HepG2 (cell line): ENCODE data around the gene NEGR1. TPM values are rescaled to one million over a fixed set of nuclear protein-coding genes. Genes with fewer than 3 reads are reported as not detected.

Experiments
- ATAC-seq: fragments of 200-7000 bp; cut with Tn5 transposase; 3 replicates; pipeline ENCODE4 v1.9.1; 2020; ENCODE audit warnings: mild to moderate bottlenecking, moderate library complexity
- BruUV-seq: library from RNA; stranded (reverse); fragments of 400-500 nt; replicated peaks from 2 replicates; lab custom pipeline; 2021; lab: Mats Ljungman, UMichigan
- CTCF ChIA-PET: fragments of 300-600 bp; formaldehyde crosslinking; extraction: SDS; loops from one replicate; lab custom pipeline; 2021; ENCODE audit warnings: low total read pairs, inconsistent platforms, low intra/inter-chr PET ratio; lab: Yijun Ruan, JAX
- POLR2A ChIA-PET: fragments of 350-600 bp; sonication (Branson Sonifier 250); formaldehyde crosslinking; loops from one replicate; lab custom pipeline; 2020; ENCODE audit warnings: antibody characterized with exemption, inconsistent platforms; lab: Yijun Ruan, JAX
- DNase-seq: peaks from one replicate; pipeline ENCODE4 v3.0.0-alpha.2; 2015; ENCODE audit warnings: low spot score
- FAIRE-seq: peaks from 3 replicates; lab custom pipeline; 2011; peaks lifted over from hg19 to GRCh38; lab: Jason Lieb, UNC
- H2AFZ ChIP-seq: one replicate; pipeline ENCODE4 v1.6.1; 2011; ENCODE audit warnings: low read length, inconsistent platforms
- H3K27ac ChIP-seq: fragments of 300-600 bp; 3 replicates; pipeline ENCODE4 v1.8.0; 2011; ENCODE audit warnings: mixed run types, mild to moderate bottlenecking, mixed read lengths, low read length, inconsistent platforms; ENCODE audit not compliant: insufficient read depth; ENCODE audit errors: extremely low read length
- H3K27me3 ChIP-seq, 2 experiments: fragments of 200-600 bp in 1 of 2; 2 replicates in 1 of 2; 3 replicates in 1 of 2; pipeline versions ENCODE4 v1.6.0 to v1.8.0; 2011; ENCODE audit warnings: low read length in 2 of 2, mild to moderate bottlenecking in 2 of 2, moderate library complexity in 2 of 2, inconsistent platforms in 1 of 2; ENCODE audit not compliant: insufficient read depth in 2 of 2, control insufficient read depth in 1 of 2
- H3K36me3 ChIP-seq, 2 experiments: fragments of 200-600 bp in 1 of 2; replicated peaks in 1 of 2; 2 replicates in 1 of 2; 3 replicates in 1 of 2; pipeline versions ENCODE4 v1.5.1 to v1.8.0; 2011; ENCODE audit warnings: low read length in 2 of 2, inconsistent platforms in 1 of 2; ENCODE audit not compliant: insufficient read depth in 2 of 2, control insufficient read depth in 1 of 2
- H3K4me1 ChIP-seq: 2 replicates; pipeline ENCODE4 v1.5.1; 2012; ENCODE audit warnings: low read length, inconsistent platforms; ENCODE audit not compliant: insufficient read depth
- H3K4me2 ChIP-seq: 2 replicates; pipeline ENCODE4 v1.6.0; 2011; ENCODE audit warnings: low read depth, low read length, inconsistent platforms
- H3K4me3 ChIP-seq, 3 experiments: fragments of 200-600 bp in 1 of 3; sonication (generic), shearing (Covaris generic) in 1 of 3; replicated peaks in 1 of 3; 2 replicates each; pipeline ENCODE4 v1.5.1; 2011 to 2016; ENCODE audit warnings: low read length in 3 of 3, inconsistent platforms in 2 of 3, low read depth in 2 of 3, mild to moderate bottlenecking in 2 of 3, control low read depth in 1 of 3, mixed read lengths in 1 of 3; ENCODE audit not compliant: insufficient read depth in 1 of 3
- H3K79me2 ChIP-seq: one replicate; pipeline ENCODE4 v1.6.1; 2011; ENCODE audit warnings: low read length, inconsistent platforms; ENCODE audit not compliant: insufficient read depth
- H3K9ac ChIP-seq: 2 replicates; pipeline ENCODE4 v1.6.0; 2011; ENCODE audit warnings: mild to moderate bottlenecking, low read depth, low read length, inconsistent platforms; ENCODE audit not compliant: insufficient read depth
- H3K9me3 ChIP-seq: 2 replicates; pipeline ENCODE4 v1.5.1; 2012; ENCODE audit warnings: mild to moderate bottlenecking, low read length
- H4K20me1 ChIP-seq: 2 replicates; pipeline ENCODE4 v1.6.0; 2011; ENCODE audit warnings: inconsistent platforms, mild to moderate bottlenecking, low read length, moderate library complexity; ENCODE audit not compliant: insufficient read depth
- KLF11 ChIP-seq: IDR thresholded peaks from 2 replicates; pipeline ENCODE4 v1.6.1; 2016; ENCODE audit warnings: missing compliant biosample characterization
- KLF16 ChIP-seq, 2 experiments: sonication (generic) in 1 of 2; formaldehyde crosslinking in 1 of 2; IDR thresholded peaks; 2 replicates each; pipeline versions ENCODE4 v1.6.1 to v1.8.0; 2016 to 2023; ENCODE audit warnings: missing genetic modification reagents in 2 of 2, missing compliant biosample characterization in 1 of 2
- KLF6 ChIP-seq: IDR thresholded peaks from 2 replicates; pipeline ENCODE4 v1.8.0; 2016; ENCODE audit warnings: missing biosample characterization, missing genetic modification reagents
- MED8 ChIP-seq: sonication (generic); formaldehyde crosslinking; IDR thresholded peaks from 2 replicates; pipeline ENCODE4 v1.8.1; 2023; ENCODE audit warnings: mild to moderate bottlenecking, missing genetic modification reagents; ENCODE audit not compliant: insufficient replicate concordance
- NFIB ChIP-seq: sonication (generic); formaldehyde crosslinking; IDR thresholded peaks from 2 replicates; pipeline ENCODE4 v1.9.0; 2021; ENCODE audit warnings: missing genetic modification reagents, mild to moderate bottlenecking, borderline replicate concordance
- PHF20 ChIP-seq: sonication (generic); formaldehyde crosslinking; IDR thresholded peaks from 2 replicates; pipeline ENCODE4 v1.5.0; 2020; ENCODE audit warnings: mild to moderate bottlenecking, missing genetic modification reagents
- POGZ ChIP-seq: sonication (generic); formaldehyde crosslinking; IDR thresholded peaks from 2 replicates; pipeline ENCODE4 v1.4.0; 2020; ENCODE audit warnings: mild to moderate bottlenecking, missing genetic modification reagents
- RAD21 ChIP-seq: fragments of 450-650 bp; formaldehyde crosslinking; IDR thresholded peaks from 2 replicates; pipeline ENCODE4 v1.5.0; 2020; ENCODE audit warnings: mild to moderate bottlenecking
- SIN3B ChIP-seq: fragments of 150-350 bp; IDR thresholded peaks from 2 replicates; pipeline ENCODE4 v1.6.1; 2014; ENCODE audit warnings: low read length
- SRSF9 ChIP-seq: fragments of 200-400 bp; formaldehyde crosslinking; IDR thresholded peaks from 2 replicates; pipeline ENCODE4 v1.6.1; 2018; ENCODE audit warnings: borderline replicate concordance, mild to moderate bottlenecking, low read depth, low read length; ENCODE audit not compliant: insufficient read depth, poor library complexity, severe bottlenecking
- TRIM24 ChIP-seq: sonication (generic); formaldehyde crosslinking; IDR thresholded peaks from 2 replicates; pipeline ENCODE4 v1.8.0; 2022; ENCODE audit warnings: mild to moderate bottlenecking, missing genetic modification reagents
- ZNF274 ChIP-seq: sonication (generic); formaldehyde crosslinking; IDR thresholded peaks from 2 replicates; pipeline ENCODE4 v1.5.1; 2020; ENCODE audit warnings: mild to moderate bottlenecking, missing genetic modification reagents
- ZNF879 ChIP-seq: sonication (generic); formaldehyde crosslinking; IDR thresholded peaks from 2 replicates; pipeline ENCODE4 v1.8.1; 2023; ENCODE audit warnings: missing genetic modification reagents
- WGBS: methylation state at CpG from one replicate; pipeline ENCODE4 v1.1.6; 2017; ENCODE audit warnings: low lambda C conversion rate; 5-methylcytosine and 5-hydroxymethylcytosine counted together
- in situ Hi-C: cut with HindIII; loops from 2 replicates; pipeline ENCODE4 v1.10.0; 2017; ENCODE audit warnings: low pct_unique_long_range_greater_than_20kb; ENCODE audit not compliant: extremely low pct_ligation_motif_present
- intact Hi-C: fragments of 100-400 bp; cut with micrococcal nuclease; formaldehyde crosslinking; loops from one replicate; pipeline ENCODE4 v1.10.0; 2022; ENCODE audit not compliant: unreplicated experiment
- polyA plus RNA-seq, 8 experiments: library from polyadenylated mRNA; depleted of rRNA in 3 of 8; stranded (reverse) in 7 of 8; unstranded in 1 of 8; fragments of >200 nt; fragmentation: Illumina TruSeq in 4 of 8; extraction: Trizol in 4 of 8; gene quantifications; 2 replicates each; pipeline versions ENCODE4 v1.2.1 to v1.2.3, GENCODE V29; 2011 to 2016; ENCODE audit warnings: low read depth in 4 of 8, missing spikeins in 1 of 8, mixed read lengths in 1 of 8; ENCODE audit not compliant: insufficient read depth in 1 of 8
- total RNA-seq, 5 experiments: library from RNA; depleted of rRNA; stranded (reverse); fragments of >200 nt; fragmentation: Illumina TruSeq; extraction: Trizol; gene quantifications; 2 replicates each; pipeline ENCODE4 v1.2.3, GENCODE V29; 2016; ENCODE audit warnings: low read depth in 1 of 5
- TF ChIP-seq, protein P1 (sequence below), 2 experiments: sonication (generic) in 1 of 2; formaldehyde crosslinking in 1 of 2; IDR thresholded peaks; 2 replicates each; pipeline versions ENCODE4 v1.5.1 to v1.6.1; 2011 to 2020; ENCODE audit warnings: borderline replicate concordance in 1 of 2, low read depth in 1 of 2, low read length in 1 of 2, mild to moderate bottlenecking in 1 of 2, missing genetic modification reagents in 1 of 2, moderate library complexity in 1 of 2
- TF ChIP-seq, protein P2 (sequence below): sonication (generic); formaldehyde crosslinking; conservative IDR thresholded peaks from 2 replicates; pipeline ENCODE4 v1.4.0; 2020; ENCODE audit warnings: missing genetic modification reagents

Gene NEGR1
- total and polyA plus RNA-seq, 2 of the 13 experiments (the other 11 are each of a cell fraction or from before 2014, with no cell fraction given) = not detected

DNA sequence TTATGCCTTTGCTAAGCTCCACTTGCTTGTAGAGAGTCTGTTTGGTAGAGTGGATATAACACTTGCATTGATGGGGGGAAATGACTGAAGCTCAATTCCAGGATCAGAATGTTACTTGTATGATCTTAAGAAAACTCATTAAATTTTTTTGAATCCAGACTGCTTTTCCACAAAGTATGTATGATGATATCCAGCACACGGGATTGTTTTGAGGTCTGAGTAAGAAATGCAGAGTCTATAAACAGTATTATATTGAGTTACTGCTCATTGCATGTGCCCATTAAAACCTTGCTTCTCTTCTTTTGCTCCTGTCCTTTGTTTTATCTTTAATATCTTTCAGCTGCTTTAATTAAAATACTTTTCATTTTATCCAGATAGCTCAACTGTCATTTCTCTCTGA, 631.1 kb downstream of the NEGR1 start:
- no peak for TF ChIP-seq POGZ
- no peak for TF ChIP-seq SRSF9
- no peak for TF ChIP-seq ZNF274 (CRISPR knock-in tag)
- TF ChIP-seq, protein P1, sequence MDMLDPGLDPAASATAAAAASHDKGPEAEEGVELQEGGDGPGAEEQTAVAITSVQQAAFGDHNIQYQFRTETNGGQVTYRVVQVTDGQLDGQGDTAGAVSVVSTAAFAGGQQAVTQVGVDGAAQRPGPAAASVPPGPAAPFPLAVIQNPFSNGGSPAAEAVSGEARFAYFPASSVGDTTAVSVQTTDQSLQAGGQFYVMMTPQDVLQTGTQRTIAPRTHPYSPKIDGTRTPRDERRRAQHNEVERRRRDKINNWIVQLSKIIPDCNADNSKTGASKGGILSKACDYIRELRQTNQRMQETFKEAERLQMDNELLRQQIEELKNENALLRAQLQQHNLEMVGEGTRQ (IDR thresholded peaks at IDR 0.05; ENCODE audit: low read depth, low read length) = no peak
- TF ChIP-seq, protein P1 (CRISPR knock-in tag; IDR thresholded peaks at IDR 0.05; ENCODE audit: borderline replicate concordance) = no peak
- TF ChIP-seq TRIM24 (CRISPR knock-in tag) = no peak
- TF ChIP-seq PHF20 (CRISPR knock-in tag) = no peak
- no peak for TF ChIP-seq MED8 (CRISPR knock-in tag)
- TF ChIP-seq KLF11 (CRISPR knock-in tag) = no peak
- no peak for TF ChIP-seq KLF6 (CRISPR knock-in tag)
- TF ChIP-seq RAD21 = no peak
- TF ChIP-seq NFIB (CRISPR knock-in tag) = no peak
- TF ChIP-seq, protein P2, sequence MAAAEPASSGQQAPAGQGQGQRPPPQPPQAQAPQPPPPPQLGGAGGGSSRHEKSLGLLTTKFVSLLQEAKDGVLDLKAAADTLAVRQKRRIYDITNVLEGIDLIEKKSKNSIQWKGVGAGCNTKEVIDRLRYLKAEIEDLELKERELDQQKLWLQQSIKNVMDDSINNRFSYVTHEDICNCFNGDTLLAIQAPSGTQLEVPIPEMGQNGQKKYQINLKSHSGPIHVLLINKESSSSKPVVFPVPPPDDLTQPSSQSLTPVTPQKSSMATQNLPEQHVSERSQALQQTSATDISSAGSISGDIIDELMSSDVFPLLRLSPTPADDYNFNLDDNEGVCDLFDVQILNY (CRISPR knock-in tag) = no peak
- TF ChIP-seq ZNF879 (CRISPR knock-in tag) = no peak
- TF ChIP-seq SIN3B = no peak
- no peak for TF ChIP-seq KLF16 (CRISPR knock-in tag; IDR thresholded peaks at IDR 0.05)
- H3K9ac ChIP-seq = no peak overlapping the region
- H3K4me2 ChIP-seq = no peak overlapping the region
- no peak overlapping the region for H3K4me3 ChIP-seq
- H3K4me1 ChIP-seq = no peaks in the 10 kb centered on the region
- 0% methylated on average over 1 of the region's 1 CpG for WGBS
- no peaks in the 10 kb centered on the region for H3K79me2 ChIP-seq
- CTCF ChIA-PET = no interaction called here
- no peaks in the 10 kb centered on the region for H3K27me3 ChIP-seq
- BruUV-seq = no TSS peak
- intact Hi-C loops (no loop called here), in situ Hi-C loops (no loop called here)
- FAIRE-seq (no peak), DNase-seq (no peak), ATAC-seq (no peak)
- no peaks in the 10 kb centered on the region for H3K36me3 ChIP-seq
- no peak overlapping the region for H3K27ac ChIP-seq
- H4K20me1 ChIP-seq = no peaks in the 10 kb centered on the region
- peaks cover 34% of the 10 kb centered on the region; the same call in 1 of the 2 replicates for H3K9me3 ChIP-seq
- POLR2A ChIA-PET = no interaction called here
- H2AFZ ChIP-seq = no peak overlapping the region
